ENCODE results near the gene EIF3F.

The EIF3F gene

DNA sequence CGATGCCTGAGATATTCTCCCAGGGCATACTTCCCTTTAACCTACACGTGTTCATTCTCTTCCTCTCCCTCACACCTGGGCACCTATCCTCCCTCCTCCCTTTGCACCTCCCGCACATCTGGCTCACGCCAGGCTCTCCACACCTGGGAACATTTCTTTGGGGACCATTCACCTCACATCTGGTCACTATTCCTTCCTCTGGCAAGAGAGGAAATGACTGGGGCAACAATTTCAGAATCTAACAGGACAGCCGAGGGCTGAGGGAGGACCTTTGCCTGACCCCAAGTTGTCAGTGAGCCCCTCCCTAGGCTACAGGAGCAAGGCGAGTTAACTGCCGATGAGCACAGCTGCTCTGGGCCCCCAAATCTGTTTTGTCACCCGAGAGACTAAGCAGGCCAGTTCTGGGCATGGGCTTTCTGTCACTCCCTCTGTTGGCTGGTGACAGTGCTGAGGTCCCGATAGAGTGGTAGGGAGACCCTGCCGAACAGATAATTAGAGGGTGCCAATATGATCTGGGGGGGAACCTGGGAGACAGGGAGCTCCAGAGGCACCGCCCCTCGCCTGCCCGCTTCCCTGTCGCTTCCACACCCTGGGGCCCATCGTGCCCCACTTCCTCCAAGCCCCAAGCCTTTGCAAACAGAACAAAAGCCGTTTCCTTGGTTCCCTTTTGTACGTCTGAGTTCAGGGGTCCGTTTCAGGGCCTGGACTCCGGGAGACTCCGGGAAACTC is 45.6 kb downstream of the EIF3F start:
- Histone ChIP-seq H3K36me3 (ENCODE audit: insufficient read depth, low read length) (no peaks in the 10 kb centered on the region), H3K4me1 (ENCODE audit: insufficient read depth, low read length) (peaks cover 17% of the 10 kb centered on the region), H2AFZ (ENCODE audit: low read depth, low read length) (no peak overlapping the region), H3K27me3 (ENCODE audit: insufficient read depth, low read length) (peaks cover 25% of the 10 kb centered on the region), H3K9me3 (ENCODE audit: low read length) (no peaks in the 10 kb centered on the region), H3K4me3 (ENCODE audit: low read length) (no peak overlapping the region)

DNA sequence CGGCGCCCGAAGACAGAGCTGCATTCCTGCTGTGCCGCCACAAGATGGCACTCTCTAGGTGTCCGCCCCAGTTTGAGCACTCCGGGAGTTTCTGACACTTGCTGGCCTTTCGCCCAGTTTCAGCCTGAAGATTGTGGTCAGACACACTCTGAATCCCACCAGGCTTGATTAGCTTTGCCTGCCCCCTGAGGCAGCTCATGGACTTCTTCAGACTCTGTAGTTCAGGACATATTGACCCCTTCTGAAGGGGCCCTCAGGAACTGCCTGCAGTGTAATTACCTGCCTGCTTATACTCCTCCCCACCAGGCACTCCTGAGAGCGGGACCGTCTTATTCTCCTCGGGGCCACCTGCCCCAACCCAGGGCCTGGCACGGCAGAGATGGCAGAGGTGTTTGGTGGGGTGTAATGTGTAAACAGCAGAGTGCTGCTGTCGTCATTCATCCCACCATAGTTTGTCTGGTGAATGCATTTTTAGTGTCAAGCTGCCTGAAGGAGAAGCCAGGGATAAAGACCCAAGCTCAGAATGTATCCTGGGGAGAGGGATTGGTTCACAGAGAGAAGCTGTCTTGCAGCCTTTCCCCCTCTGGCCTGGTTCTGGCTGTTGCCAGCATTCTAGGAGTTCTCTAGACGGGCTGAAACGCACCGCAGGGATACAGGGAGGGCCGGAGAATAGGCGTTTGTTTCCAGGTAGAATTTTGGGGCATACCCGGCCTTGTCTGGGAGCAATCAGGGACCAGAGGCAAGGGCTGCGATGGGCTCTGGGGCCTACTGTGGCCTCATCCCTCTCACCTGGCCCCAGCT is 46.4 kb downstream of the EIF3F start:
- Histone ChIP-seq H3K4me3 (ENCODE audit: low read length) (no peak overlapping the region), H3K27me3 (ENCODE audit: insufficient read depth, low read length) (peaks cover 25% of the 10 kb centered on the region), H3K9me3 (ENCODE audit: low read length) (no peaks in the 10 kb centered on the region), H3K4me1 (ENCODE audit: insufficient read depth, low read length) (peaks cover 24% of the 10 kb centered on the region), H3K36me3 (ENCODE audit: insufficient read depth, low read length) (no peaks in the 10 kb centered on the region), H2AFZ (ENCODE audit: low read depth, low read length) (no peak overlapping the region)

DNA sequence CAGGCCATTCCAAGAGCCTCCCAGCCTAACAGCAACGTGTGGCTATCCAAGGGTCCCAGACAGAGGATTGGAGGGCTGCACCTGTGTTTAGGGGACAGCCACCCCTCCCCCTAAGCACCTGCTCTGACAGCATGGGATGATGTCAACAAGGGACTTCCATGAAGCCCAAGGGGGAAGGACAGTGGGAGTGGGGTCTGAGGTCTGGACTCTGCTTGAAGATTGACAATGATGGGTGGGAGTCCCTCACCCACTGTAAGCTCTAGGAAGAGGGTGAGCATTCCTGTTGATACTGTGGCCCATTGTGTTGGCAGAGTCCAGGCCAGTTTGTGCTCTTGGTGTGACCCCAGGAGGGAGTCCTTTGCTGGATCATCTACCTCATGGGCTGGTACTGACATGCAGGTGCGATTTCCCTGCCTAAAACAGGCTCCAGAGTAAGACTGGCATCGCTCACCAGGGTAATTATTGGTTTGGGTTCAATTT is 47.0 kb downstream of the EIF3F start:
- Histone ChIP-seq H3K27me3 (ENCODE audit: insufficient read depth, low read length) (peaks cover 23% of the 10 kb centered on the region), H3K9me3 (ENCODE audit: low read length) (no peaks in the 10 kb centered on the region), H2AFZ (ENCODE audit: low read depth, low read length) (no peak overlapping the region), H3K4me3 (ENCODE audit: low read length) (no peak overlapping the region), H3K4me1 (ENCODE audit: insufficient read depth, low read length) (peaks cover 30% of the 10 kb centered on the region), H3K36me3 (ENCODE audit: insufficient read depth, low read length) (no peaks in the 10 kb centered on the region)

DNA sequence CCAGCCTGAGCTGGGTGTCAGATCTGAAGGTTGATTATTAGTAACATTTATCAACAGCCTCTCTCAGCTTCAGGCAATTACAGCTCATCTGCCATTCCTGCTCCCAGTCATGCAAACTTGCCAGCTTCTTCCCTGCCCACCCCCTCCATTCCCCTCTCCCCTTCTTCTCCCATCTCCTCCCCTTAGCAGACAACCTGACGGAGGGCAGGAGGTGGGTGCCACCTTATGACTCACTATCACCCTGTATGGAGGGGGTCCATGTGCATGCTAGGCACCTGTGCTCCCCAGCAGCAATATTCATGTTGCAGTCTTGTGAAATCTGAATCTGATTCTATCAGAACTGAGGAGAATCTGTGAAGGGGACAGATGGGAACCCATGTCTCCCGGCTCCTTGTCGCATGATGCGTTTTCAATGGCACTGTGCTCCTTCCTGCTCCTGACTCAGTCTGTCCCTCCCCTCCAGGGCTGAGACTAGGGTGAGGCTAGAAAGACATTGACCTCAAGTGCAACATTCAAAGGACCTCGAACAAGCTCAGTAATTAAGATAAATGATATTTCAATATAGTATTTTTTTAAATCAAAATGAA is 47.6 kb downstream of the EIF3F start:
- Histone ChIP-seq H2AFZ (ENCODE audit: low read depth, low read length) (no peak overlapping the region), H3K4me1 (ENCODE audit: insufficient read depth, low read length) (peaks cover 34% of the 10 kb centered on the region), H3K9me3 (ENCODE audit: low read length) (no peaks in the 10 kb centered on the region), H3K4me3 (ENCODE audit: low read length) (no peak overlapping the region), H3K27me3 (ENCODE audit: insufficient read depth, low read length) (peaks cover 20% of the 10 kb centered on the region), H3K36me3 (ENCODE audit: insufficient read depth, low read length) (no peaks in the 10 kb centered on the region)

DNA sequence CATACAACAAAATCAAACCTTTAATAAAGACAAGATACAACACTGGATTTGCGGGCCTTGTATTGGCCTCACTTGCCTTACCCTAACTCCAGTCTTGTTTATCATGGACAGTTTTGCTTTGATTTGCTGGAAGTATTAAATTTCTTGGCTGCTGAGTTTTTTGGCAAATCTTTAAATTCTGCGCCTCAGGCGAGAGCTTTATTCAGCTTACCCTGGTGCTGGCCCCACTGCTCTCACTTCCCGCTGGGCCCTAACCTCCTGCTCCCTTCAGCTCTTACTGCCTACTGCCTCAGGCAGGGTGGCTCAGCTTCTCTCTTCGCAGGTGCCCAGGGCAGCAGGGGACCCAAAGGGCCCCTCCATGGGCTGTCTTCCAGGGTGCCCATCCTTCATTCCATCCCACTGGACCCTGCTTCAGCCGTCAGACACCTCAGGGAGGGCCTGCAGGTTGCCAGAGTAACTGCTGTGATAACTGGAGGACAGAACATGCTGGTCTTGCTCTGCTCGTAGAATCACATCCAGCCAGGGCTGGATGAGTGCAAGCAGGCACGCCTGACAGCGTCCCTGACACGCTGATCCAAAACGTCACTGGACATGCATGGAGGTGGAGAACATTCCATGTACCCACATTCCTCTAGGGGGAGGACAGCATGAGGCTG is 48.2 kb downstream of the EIF3F start:
- Histone ChIP-seq H3K36me3 (ENCODE audit: insufficient read depth, low read length) (no peaks in the 10 kb centered on the region), H3K27me3 (ENCODE audit: insufficient read depth, low read length) (peaks cover 14% of the 10 kb centered on the region), H2AFZ (ENCODE audit: low read depth, low read length) (no peak overlapping the region), H3K4me3 (ENCODE audit: low read length) (no peak overlapping the region), H3K9me3 (ENCODE audit: low read length) (no peaks in the 10 kb centered on the region), H3K4me1 (ENCODE audit: insufficient read depth, low read length) (peaks cover 34% of the 10 kb centered on the region)

DNA sequence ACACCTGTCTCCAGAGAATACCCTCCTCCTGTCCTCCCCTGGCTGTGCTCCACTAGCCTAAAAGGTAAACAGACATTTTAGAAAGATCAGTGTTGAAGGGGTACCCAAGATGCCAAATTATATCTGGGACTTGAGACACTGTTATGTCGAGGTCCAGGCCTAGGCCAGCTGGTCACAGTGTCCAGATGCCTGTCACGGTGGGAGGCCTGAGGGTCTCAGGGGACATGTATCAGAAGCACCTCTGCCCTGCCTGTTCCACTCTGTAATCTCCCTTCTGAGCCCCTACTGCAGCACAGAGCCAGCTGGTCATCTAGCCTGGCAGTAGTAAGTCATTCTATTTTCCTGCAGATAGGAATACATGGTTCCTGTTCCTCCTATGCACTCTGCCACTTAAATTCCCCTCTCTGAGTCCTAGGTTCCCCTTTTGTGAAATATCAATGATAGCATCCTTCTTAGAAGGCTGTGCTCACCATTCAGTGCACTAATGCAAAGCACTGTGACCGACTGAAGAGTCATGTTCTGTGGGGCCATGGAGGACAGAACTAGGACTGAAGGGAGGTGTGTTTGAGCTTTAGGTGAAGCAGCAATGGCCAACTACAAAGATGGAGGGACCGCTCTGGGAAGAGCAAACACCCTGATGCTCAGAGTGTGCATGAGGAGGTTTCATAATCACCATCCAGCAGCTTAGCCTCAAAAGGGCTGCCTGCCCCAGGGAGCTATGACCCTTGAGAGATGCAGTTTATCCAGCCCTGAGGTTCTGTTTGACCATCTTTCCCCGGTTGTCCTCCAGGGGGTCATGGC is 49.1 kb downstream of the EIF3F start:
- H3K4me3 ChIP-seq (ENCODE audit: low read length) = no peak overlapping the region
- no peak overlapping the region for H2AFZ ChIP-seq (ENCODE audit: low read depth, low read length)
- no peaks in the 10 kb centered on the region for H3K9me3 ChIP-seq (ENCODE audit: low read length)
- H3K27me3 ChIP-seq (ENCODE audit: insufficient read depth, low read length) = peaks cover 5% of the 10 kb centered on the region
- H3K36me3 ChIP-seq (ENCODE audit: insufficient read depth, low read length) = no peaks in the 10 kb centered on the region
- peaks cover 34% of the 10 kb centered on the region for H3K4me1 ChIP-seq (ENCODE audit: insufficient read depth, low read length)

DNA sequence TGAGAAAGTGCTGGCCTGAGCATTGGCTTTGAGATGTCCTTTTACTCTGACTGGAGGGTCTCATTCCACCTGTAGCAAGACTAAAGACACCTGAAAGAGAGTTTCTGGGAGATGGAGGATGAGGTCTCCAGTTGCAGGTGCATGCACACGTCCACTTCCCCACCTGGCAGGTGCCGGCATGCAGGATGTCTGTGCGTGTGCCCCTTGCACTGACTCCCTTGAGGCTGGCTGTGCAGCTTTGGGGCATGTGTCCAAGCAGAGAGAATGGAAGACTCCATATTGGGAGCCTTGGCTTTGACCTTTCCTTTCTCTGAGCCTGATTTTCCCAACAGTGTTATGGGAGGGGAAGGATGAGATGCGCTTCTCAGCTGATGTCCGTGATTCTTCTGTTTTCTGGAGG is 49.8 kb downstream of the EIF3F start:
- Histone ChIP-seq H3K4me3 (ENCODE audit: low read length) (no peak overlapping the region), H2AFZ (ENCODE audit: low read depth, low read length) (no peak overlapping the region), H3K9me3 (ENCODE audit: low read length) (no peaks in the 10 kb centered on the region), H3K27me3 (ENCODE audit: insufficient read depth, low read length) (no peaks in the 10 kb centered on the region), H3K36me3 (ENCODE audit: insufficient read depth, low read length) (no peaks in the 10 kb centered on the region), H3K4me1 (ENCODE audit: insufficient read depth, low read length) (peaks cover 34% of the 10 kb centered on the region)

DNA sequence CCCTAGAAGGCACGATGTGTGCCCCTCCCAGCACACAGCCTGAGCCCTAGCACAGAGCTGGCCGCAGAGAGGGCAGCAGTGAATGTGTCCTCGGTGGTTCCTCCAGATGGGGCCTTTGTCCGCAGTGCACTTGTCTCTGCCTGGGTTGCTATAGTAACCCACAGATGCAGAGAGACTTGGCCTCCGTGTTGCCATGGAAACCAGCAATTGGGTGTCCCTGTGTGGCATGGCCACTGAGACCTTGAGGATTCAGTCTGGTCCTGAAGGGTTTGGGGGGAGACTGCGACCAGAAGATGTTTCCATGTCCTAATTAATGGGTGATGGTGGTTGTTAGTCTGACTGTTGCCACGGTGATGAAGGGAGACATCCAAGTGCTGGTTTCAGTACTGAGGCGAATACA is 51.3 kb downstream of the EIF3F start:
- H3K36me3 ChIP-seq (ENCODE audit: insufficient read depth, low read length) = no peaks in the 10 kb centered on the region
- no peak overlapping the region for H3K4me3 ChIP-seq (ENCODE audit: low read length)

DNA sequence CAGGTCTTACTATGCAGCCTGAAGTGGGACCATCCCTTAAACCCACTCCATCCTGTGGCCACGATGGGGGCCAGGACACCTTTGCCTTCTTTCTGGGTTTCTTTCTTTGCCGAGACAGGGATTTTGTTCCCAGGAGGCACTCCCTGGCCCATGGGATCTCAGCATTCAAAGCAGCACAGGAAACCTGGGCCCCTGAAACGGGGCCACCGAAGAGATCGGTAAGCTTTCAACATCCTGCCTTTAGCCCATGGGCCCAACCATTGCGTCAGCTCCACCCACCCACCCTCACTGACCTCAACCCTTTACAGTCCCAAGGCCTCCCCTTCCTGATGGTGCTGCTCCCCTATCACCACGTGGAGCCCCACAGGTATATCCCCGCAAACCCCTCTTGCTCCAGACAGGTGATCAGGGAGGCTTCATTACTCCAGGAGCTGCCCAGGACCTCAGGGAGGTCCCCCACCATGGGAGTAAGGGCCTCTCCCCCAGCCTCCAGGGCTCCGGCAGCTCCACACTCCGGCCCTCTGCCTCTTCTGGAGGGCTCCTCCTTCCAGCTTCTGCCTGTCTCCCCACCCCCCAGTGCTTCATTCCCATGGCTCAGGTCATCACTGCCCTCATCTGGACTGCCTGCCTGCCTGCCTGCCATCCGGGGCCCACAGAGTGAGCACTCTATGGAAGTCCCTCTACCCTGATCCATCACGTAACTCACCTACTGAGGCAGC is 51.8 kb downstream of the EIF3F start:
- Histone ChIP-seq H3K9me3 (ENCODE audit: low read length) (no peaks in the 10 kb centered on the region), H3K27me3 (ENCODE audit: insufficient read depth, low read length) (no peaks in the 10 kb centered on the region), H3K4me3 (ENCODE audit: low read length) (no peak overlapping the region), H3K36me3 (ENCODE audit: insufficient read depth, low read length) (no peaks in the 10 kb centered on the region), H3K4me1 (ENCODE audit: insufficient read depth, low read length) (peaks cover 23% of the 10 kb centered on the region), H2AFZ (ENCODE audit: low read depth, low read length) (no peak overlapping the region)

More for the DNA sequence above, 51.3 kb downstream of the EIF3F start:
- no peak overlapping the region for H2AFZ ChIP-seq (ENCODE audit: low read depth, low read length)
- no peaks in the 10 kb centered on the region for H3K27me3 ChIP-seq (ENCODE audit: insufficient read depth, low read length)
- H3K9me3 ChIP-seq (ENCODE audit: low read length) = no peaks in the 10 kb centered on the region
- peaks cover 27% of the 10 kb centered on the region for H3K4me1 ChIP-seq (ENCODE audit: insufficient read depth, low read length)

DNA sequence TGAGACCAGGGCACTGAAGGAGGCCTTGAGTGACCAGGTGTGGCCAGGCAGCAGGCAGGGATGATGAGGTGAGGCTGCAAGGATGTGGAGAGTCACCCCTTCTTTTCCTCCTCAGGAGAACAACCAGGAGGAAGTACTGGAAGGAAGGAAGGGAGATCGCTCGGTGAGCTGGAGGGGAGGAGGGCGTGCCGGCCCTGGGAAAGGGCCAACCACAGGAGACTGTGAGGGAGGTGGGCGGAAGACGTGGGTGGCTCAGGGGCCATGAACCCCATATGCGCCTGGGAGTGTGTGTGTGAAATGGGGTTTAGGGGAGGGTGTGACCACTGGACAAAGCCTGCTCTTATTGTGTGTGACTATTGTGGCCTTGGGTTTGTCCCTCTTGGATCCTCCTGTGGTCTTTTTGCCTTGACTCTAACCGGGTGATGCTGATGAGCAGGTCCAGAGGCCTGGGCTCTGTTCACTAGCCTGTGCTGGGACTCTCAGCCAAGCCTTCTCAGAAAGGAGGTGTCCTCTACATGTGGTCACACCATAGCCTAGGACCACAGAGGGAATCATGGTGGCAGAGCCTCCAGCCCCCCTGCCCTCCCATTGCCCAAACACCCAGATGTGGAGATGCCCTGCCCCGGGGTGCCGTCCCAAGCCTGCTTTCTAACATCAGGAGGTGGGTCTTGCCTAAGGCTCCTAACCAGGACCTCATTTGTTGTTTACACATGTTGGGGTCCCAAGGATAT is 52.6 kb downstream of the EIF3F start:
- Histone ChIP-seq H3K4me1 (ENCODE audit: insufficient read depth, low read length) (peaks cover 23% of the 10 kb centered on the region), H3K4me3 (ENCODE audit: low read length) (no peak overlapping the region), H3K27me3 (ENCODE audit: insufficient read depth, low read length) (no peaks in the 10 kb centered on the region)

DNA sequence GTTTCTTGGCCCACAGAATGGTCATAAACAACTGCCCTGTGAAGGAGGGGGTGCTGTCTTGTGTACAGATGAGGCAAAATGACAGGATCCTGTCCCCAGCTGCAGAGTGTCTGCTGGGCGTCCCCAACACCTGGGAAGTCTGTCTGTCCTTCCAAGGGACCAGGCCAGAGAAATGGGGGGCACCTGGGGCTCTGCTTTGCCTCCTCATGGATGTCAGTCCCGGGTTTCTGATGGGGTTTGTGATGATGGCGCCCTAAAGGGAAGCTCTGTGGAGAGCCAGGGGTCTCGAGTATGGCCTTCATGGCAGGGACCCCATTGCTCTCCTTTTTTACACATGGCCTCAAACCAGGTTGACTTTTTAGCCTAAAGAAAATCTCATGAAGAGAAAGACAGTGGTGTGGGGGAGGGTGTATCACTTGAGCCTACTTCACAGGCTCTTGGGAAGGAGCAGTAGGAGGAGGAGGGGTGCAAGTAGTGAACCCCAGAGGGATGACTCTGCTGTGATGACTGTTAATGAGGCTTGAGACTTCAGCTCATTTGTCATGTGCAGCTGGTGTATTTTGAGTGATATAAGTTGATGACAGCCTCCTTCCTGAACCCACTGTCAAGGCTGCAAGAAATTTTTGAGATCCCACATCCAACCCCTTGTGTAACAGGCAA is 53.3 kb downstream of the EIF3F start:
- H2AFZ ChIP-seq (ENCODE audit: low read depth, low read length) = no peak overlapping the region
- H3K4me1 ChIP-seq (ENCODE audit: insufficient read depth, low read length) = peaks cover 23% of the 10 kb centered on the region
- H3K9me3 ChIP-seq (ENCODE audit: low read length) = no peaks in the 10 kb centered on the region

More for the DNA sequence above, 52.6 kb downstream of the EIF3F start:
- no peaks in the 10 kb centered on the region for H3K36me3 ChIP-seq (ENCODE audit: insufficient read depth, low read length)
- H2AFZ ChIP-seq (ENCODE audit: low read depth, low read length) = no peak overlapping the region
- H3K9me3 ChIP-seq (ENCODE audit: low read length) = no peaks in the 10 kb centered on the region

More for the DNA sequence above, 53.3 kb downstream of the EIF3F start:
- Histone ChIP-seq H3K27me3 (ENCODE audit: insufficient read depth, low read length) (no peaks in the 10 kb centered on the region), H3K4me3 (ENCODE audit: low read length) (no peak overlapping the region), H3K36me3 (ENCODE audit: insufficient read depth, low read length) (no peaks in the 10 kb centered on the region)
